Measurements from ENCODE around the gene TBC1D1.
"Not testable (repeated sequence)": the region's sequence is repeated elsewhere in the genome, so short reads cannot be mapped to it uniquely, and the experiment has no call there.

Gene TBC1D1

DNA sequence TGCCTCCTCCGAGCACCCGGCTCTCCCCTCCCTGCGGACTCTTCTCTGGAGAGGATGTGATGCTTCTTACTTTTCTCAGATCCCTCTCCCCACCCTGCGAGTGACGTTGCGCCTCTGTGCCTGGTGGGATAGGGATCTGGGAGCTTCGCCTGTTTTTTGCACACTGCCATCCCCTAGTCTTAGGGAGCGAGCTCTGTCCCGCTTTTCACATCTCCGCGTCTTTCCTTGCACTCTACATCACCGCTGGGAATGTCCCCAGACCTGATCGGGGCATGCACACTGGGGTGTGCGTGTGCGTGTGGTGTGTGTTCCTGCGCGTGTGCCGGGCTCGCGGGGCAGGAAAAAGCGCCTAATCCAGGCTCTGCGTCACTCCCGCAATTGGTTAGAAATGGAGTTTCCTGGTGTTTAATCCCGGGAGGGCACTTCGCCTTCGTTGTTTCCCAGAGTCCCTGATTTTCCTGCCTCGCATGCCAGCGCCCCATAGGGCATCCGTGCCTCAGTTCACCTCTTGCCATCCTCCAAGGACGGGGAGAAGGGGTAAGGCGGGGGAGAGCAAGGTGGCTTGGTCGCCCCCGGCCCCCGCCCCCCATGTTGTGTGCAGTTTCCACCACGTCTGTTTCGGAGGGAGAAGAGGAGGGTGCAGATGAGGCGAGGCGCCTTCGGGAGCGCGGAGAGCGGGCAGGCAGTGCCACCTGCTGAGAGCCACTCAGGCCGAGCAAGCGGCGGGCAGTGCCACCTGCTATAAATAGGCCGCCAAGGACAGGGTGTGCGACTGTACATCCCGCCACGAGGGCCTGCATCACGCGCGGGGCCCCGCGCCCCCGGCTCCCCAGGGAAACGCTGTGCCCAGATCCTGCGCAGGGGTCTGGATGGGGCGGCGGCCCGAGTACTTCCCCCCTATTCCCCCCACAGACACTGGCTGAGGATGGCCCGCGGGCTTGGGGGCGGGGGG, 759 bp upstream of the TBC1D1 start:
- DNase-seq (ENCODE audit: low read depth in 2 of 2): no peak

DNA sequence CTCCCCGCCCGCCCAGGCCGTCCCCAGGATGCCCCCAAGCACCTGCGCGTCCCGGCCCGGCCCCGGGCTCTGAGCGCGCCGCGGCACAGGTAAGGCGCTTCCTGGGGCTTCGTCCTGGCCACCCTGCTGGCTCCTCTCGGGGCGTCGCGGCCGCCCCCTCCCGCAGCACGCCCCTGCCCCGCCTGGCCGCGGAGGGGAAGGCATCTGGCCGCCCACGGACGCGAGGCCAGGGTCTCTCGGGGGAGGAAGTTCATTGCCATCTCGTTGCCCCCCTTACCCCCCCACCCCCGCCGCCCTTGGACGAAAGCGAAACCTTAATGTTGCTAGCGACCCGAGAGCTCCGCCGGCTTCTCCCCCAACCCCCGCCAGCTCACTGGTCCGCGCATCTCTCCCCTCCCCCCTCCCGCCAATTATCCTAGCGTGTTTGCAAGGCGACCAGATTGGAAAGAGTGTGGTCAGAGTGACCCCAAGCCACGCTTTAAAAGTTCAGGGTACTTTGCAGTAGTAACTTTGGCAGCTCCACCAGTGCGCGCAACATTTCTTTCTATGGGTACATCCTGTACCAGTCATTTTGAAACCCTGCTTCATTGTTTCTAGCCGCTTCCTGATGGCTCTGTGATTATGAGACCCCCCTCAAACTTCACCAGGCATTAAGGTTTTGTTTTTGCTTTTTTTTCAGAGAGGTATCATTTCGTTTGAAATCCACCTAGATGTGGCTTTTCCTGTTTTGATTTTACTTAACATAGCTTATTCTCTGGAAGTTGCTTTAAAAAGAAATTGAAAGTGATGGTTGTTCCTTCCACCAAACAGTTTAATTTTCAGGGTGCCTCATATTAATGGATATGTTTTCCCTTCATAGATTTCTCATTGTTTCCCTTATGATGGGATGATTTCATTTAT, 626 bp downstream of the TBC1D1 start:
- DNase-seq (ENCODE audit: low read depth in 2 of 2): no peak

DNA sequence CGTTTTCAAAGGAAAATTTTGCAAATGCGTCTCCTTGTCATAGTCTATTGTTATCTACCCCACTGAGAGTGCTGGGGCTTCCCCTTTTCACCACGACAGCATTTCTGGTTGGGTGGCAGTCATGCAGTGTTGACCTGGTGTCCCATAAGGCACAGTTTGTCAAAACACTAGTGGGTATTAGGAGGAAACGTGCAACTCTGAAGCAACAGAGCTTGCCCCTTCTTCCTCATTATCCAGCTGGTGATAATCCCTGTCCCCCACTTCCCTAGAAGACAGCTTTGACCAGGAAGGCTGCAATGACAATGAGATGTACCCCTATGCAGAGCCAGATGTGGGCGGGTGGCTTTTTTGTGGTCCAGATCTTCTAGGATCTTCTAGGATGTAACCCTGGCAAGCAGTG, 1.8 kb downstream of the TBC1D1 start:
- DNase-seq (ENCODE audit: low read depth in 2 of 2): no peak

DNA sequence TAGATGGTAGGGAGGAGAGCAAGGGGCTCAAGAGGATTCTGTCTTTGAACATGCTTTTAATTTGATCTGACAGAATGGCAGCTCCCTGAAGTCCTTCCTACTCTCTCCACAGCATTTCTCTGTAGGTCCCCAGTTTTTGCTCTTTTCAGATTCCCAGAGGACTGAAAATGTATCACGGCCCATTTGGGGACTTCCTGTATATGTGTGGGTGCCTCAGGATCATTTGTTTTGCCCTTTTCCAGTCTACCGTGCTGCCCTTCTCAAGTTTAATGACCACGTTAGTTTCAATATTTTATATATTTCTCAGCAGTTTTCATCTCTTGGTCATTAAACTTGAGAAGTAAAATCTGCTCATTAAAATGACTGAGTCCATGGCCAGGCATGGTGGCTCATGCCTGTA, 2.3 kb downstream of the TBC1D1 start:
- DNase-seq (ENCODE audit: low read depth in 2 of 2): no peak

DNA sequence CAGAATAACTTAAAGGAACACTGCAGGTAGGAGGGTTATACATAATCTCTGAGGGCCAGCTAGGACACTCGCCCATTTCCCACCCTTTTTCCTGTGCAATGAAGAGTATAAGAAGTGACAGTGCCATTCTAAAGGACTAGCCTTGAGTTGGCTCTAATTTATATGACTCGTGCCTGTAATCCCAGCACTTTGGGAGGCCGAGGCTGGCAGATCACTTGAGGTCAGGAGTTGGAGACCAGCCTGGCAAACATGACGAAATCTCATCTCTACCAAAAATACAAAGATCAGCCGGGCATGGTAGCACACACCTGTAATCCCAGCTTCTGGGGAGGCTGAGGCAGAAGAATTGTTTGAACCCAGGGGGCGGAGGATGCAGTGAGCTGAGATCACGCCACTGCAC, 4.4 kb downstream of the TBC1D1 start:
- no peak for DNase-seq (ENCODE audit: low read depth in 2 of 2)

DNA sequence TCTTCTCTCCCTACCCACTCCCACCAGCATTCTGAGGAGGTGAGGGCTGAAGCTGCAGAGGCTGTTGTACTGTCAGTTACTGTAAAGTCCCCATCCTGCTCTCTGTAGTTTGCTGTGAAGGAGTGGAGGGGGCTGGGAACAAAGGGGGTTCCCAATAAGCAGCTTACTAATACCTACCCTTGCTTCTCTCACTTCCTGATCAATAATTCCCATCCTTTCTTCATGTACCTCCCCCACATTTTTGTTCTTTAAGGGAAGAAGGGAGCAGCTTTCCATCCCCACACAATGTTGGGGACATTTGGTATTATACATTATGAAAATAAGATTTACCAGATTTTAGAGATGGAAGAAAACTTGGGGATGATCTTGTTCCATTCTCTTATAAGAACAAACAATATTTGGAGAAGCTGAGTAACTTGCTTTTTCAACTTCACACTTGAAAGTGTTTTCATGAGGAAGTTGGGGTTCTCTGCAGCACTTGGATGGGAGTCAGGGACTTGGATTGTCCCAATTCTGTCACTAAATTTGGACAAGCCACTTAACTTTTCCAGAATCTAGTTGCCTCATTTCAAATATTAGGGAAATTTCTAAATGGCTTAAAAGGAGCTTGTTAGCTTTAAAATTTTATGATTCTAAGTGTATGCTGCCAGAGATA, 5.4 kb downstream of the TBC1D1 start:
- no peak for DNase-seq (ENCODE audit: low read depth in 2 of 2)

DNA sequence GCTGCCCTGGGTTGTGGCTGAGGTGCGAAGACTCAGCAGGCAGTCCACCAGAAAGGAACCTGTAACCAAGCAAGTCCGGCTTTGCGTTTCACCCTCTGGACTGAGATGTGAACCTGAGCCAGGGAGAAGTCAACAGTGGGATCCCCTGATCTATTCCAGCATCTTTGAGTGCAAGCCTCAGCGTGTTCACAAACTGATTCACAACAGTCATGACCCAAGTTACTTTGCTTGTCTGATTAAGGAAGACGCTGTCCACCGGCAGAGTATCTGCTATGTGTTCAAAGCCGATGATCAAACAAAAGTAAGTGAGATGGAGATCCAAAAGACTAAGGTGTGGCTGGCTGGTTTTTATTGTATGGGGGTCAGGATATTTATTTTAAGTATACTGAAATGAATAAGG, 11.3 kb downstream of the TBC1D1 start:
- no peak for DNase-seq (ENCODE audit: low read depth in 2 of 2)

DNA sequence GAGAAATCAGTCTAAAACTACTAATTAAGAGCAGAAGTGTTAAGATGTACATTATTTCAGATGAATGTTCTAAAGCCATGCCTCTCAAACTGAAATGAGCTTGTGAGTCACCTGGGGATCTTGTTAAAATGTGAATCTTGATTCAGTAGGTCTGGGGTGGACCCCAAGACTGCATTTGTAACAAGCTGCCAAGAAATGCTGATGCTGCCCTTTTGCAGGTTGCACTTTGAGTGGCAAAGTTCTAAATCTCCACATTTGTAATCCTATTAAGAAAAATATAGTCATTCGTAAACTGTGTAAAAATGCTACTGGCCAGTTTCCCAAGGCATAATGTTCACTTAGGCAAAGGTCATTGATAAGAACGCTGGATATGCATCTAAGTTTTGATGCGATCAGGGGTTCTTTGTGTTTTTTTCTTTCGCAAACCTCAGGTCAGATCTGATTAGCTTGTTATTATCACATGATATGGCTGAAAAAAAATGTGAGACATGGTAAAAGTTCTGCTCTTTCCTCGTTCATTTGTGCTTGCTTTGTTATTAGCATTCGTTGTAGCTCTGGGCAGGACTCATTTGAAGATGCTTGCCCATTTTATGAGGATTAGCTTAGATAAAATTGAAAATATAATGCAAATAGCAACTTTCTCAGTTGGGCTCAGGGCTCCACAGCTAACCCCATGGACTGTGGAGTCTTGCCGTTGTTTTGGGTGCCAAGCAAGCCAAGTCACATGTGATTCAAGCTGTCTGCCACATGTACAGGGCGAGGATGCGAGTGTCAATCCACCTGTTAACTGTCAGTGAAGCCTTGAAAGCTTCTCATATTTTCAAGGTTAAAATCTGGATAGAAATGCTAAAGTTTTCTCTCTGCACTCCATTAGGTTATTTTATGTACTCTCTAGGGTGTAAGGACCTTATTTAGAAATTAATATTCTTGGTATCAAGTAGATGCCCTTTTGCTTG, 12.1 kb downstream of the TBC1D1 start:
- no peak for DNase-seq (ENCODE audit: low read depth in 2 of 2)

DNA sequence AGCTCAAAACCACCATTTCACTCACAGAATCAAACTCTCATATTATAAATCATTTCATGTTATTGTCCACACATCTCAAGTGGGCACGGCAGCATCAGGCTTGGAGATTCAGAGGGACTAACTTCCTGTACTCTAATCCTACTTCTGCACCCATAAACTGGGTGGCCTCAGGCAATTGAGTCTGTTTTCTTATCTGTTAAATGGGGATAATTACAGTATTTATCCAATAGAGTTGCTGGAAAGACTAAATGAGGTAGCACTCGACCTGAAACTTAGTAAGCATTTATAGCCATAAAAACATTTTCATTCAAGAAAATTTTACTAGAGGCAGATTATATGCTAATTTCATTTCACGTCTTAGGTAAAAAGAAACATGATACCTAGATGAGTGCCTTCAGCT, 13.0 kb downstream of the TBC1D1 start:
- DNase-seq (ENCODE audit: low read depth in 2 of 2): no peak

DNA sequence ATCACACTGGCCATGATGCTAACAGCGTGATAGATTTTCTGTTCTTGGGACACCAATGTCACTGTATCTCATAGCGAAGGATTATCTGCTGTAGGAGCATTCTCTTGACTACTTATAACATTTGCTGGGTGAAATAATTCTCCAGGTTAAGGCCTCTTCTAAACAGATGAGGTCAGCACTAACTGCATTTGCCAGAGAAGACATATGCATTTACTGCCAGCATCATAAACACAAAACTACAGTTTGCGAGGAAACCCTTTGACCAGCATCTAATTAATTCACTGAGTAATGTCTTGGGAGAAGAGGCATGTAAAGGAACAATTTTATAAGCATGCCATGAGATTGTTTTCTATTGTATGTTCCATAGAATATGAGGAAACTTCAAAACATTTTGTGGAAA, 13.9 kb downstream of the TBC1D1 start:
- no peak for DNase-seq (ENCODE audit: low read depth in 2 of 2)

DNA sequence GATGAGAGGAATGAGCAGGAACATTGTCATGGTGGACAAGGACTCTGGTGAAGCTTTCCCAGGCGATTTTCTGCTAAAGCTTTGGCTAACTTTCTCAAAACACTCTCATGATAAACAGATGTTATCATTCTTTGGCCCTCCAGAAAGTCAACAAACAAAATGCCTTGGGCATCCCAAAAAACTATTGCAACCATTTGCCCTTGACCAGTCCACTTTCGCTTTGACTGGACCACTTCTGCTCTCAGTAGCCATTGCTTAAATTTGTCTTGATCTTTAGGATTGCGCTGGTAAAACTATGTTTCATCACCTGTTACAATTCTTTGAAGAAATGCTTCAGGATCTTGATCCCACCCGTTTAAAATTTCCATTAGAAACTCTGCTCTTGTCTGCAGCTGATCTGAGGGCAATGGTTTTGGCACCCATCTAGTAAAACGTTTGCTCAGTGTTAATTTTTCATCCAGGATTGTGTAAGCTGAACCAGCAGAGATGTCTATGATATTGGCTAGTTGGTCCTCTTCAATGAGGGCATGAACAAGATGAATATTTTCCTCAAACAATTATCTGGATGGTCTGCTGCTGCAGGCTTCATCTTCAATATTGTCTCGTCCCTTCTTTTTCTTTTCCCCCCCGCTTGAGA, 14.8 kb downstream of the TBC1D1 start:
- no peak for DNase-seq (ENCODE audit: low read depth in 2 of 2)

DNA sequence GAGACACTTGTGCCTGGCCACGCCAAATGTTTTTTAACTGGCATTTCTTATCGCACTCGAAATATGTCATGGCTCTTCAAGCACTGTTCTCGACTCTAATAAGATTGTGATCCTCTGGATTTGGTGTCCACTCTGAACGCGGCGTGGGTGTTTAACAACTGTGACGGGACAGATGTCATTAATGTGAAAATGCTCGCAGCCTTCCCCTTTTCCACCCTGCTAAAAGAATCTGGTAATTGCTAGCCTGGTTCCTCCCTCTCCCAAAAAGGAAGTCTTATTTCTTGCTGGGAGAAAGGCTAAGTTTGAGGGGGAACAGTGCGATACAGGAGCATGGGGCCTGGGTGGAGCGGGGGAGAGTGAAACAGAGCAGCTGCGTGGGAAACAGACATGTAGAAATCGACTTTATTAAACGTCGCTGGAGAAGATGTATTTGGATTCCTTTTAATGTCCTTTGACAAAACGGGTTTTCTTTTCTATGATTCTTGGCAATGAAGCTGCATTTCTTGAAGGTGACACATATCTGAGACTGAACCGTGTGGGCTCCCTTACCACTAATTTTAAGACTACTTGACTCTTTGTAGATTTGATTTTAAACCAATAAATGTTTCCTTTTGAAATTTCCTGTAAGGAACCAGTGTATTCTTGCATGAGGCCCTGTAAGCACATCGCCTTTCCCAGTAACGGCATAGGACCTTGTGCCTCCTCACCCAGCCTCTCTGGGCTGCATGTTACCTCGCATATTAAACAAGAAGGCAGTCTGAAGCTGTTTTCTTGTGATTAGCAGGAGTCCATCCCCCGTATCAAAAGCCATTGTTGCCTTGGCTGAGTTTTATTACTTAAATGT, 17.8 kb downstream of the TBC1D1 start:
- no peak for DNase-seq (ENCODE audit: low read depth in 2 of 2)

DNA sequence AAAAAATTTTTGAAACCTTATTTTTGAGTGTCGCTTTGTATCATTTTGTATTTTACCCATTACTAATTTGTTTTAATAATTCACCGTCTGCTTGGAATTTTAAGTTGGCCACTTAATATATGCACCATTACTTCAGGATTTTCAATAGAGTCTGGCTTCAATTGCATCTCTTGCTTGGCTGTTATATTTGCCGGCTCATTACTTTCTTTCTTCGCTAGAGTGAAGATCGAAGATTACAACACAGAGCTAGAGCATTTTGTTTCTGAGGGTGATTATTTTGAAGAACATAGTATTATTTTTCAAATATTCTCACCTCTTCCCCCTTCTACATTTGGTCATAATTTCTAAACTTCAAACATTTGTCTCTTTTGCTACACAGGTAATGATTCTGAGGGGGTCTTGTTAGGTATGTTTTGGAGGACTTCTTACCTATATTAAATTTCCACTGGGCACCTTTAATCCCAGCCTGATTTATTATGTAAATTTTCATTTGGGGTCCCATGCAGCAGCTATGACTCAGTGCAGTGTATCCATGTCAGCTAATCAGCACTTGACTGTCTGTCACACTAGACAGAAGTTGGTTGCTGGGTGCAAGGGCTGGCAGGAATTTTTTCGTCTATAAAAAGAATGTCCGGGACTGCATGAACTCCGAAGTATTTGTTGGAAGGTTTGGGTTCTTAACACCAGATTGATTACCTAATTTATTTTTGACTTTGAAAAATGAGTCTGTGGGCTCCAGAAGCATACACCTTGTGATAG, 18.6 kb downstream of the TBC1D1 start:
- no peak for DNase-seq (ENCODE audit: low read depth in 2 of 2)

DNA sequence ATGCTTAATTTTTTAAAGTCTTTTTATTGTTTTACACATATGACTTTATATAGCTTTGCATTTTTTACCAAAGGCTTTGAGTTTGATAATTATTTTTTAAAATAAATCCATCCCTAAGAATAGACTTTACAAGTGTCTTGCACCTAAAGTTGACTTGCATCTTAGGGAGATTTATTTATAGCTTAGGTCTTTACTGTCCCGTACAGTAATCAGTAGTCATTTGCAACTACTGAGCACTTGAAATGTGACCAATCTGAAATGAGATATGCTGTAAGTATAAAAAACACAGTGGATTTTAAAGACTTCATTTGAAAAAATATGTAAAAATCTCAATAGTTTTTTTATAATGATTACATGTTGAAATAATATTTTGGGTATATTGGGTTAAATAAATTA, 19.2 kb downstream of the TBC1D1 start:
- DNase-seq (ENCODE audit: low read depth in 2 of 2): no peak

DNA sequence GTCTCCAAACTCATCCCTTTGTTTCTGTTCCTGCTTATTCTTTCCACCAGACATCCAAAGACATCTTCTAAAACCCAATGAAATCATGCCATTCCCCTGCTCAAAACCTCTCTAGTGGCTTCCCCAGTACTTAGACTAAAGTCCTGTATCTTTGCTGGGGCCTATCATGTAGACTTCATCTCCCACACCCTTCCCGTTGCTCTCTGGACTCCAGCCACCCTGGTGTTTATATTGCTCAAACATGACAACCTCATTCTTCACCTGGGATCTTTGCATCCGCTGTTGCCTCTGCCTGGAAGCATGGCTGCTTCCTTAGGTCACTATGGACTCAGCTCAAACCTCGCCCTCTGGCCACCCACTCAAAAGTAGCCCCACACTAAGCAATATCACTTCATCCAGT, 23.7 kb downstream of the TBC1D1 start:
- no peak for DNase-seq (ENCODE audit: low read depth in 2 of 2)

DNA sequence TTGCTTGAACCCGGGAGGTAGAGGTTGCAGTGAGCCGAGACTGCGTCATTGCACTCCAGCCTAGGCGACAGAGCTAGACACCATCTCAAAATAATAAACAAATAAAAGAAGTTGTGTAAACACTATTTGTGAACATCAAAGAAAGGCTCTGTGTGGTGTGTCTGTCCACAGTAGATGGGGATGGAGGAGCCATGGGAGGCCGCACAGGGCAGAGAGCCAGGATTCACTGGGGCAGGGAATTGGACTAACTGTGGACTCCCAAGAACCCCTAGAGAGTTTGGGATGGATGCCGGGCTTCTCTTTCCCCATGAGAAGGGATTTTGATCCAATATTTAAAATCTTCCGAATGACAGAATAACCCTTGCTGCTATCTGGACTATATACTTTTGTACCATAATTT, 26.5 kb downstream of the TBC1D1 start:
- no peak for DNase-seq (ENCODE audit: low read depth in 2 of 2)

DNA sequence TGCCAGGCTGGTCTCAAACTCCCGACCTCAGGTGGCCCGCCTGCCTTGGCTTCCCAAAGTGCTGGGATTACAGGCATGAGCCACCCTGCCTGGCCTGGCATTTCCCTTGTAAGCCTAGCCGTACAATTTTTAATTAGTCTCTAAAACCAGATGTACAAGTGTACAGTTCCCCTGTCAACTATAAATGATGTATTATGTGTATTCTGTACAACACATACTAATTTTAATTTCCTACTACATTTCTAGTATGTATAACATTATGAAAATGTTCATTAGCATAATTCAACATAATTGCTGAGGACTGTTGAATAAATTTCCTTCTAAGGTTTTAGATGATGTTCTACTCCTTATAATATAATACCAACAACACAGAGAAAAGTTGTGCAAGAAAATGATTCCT, 27.8 kb downstream of the TBC1D1 start:
- DNase-seq (ENCODE audit: low read depth in 2 of 2): no peak

DNA sequence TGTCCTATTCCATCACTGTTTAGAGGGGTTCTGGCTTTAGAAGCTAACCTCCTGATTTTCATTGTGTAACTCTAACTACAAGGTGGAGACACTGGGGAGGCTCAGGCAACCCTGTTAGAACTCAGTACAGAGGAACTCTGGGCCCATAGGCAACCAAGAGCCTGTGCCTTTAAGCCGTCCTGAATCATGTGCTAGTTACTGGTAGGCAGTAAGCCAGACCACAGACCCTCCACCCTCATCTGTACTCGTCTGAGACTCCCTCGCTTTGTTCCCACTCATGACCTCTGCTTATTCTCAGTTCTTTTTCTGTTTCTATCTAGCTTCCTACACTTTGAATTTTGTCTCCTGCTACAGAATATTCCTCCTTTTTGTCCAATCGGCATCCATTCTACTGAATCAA, 31.4 kb downstream of the TBC1D1 start:
- no peak for DNase-seq (ENCODE audit: low read depth in 2 of 2)

DNA sequence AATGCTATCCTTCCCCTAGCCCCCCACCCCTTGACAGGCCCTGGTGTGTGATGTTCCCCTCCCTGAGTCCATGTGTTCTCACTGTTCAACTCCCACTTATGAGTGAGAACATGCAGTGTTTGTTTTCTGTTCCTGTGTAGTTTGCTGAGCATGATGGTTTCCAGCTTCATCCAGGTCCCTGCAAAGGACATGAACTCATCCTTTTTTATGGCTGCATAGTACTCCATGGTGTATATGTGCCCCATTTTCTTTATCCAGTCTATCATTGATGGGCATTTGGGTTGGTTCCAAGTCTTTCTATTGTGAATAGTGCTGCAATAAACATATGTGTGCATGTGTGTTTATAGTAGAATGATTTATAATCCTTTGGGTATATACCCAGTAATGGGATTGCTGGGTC, 32.2 kb downstream of the TBC1D1 start:
- not testable (repeated sequence) for DNase-seq (ENCODE audit: low read depth in 2 of 2)
